OCI-LY3 (cell line): ENCODE results near the gene NCK2.

Experiments
- H2AFZ ChIP-seq: fragments of 200-600, 300-600 bp; shearing (Covaris generic); 2 replicates; pipeline ENCODE4 v1.6.0; 2014; ENCODE audit warnings: antibody characterized with exemption, low read depth, low read length
- H3K27ac ChIP-seq: fragments of 200-600, 300-600 bp; sonication (generic); 2 replicates; pipeline ENCODE4 v1.5.1; 2014; ENCODE audit warnings: mild to moderate bottlenecking, low read length, moderate library complexity, mixed read lengths
- H3K27me3 ChIP-seq: fragments of 200-600, 300-600 bp; sonication (generic); 2 replicates; pipeline ENCODE4 v1.6.1; 2014; ENCODE audit warnings: low read depth, low read length, mixed read lengths
- H3K36me3 ChIP-seq: fragments of 200-600, 300-600 bp; sonication (generic); replicated peaks from 2 replicates; pipeline ENCODE3; 2014; ENCODE audit warnings: low read depth, low read length, mixed read lengths
- H3K4me1 ChIP-seq: fragments of 300-600, 200-600 bp; sonication (generic); 2 replicates; pipeline ENCODE4 v1.6.1; 2014; ENCODE audit warnings: low read length, mixed read lengths
- H3K4me2 ChIP-seq: fragments of 200-600, 300-600 bp; sonication (generic); 2 replicates; pipeline ENCODE4 v1.6.1; 2014; ENCODE audit warnings: low read length, mixed read lengths
- H3K4me3 ChIP-seq: fragments of 300-600, 200-600 bp; sonication (generic); 2 replicates; pipeline ENCODE4 v1.5.1; 2014; ENCODE audit warnings: antibody characterized with exemption, mild to moderate bottlenecking, low read length, moderate library complexity
- H3K79me2 ChIP-seq: fragments of 300-600, 200-600 bp; shearing (Covaris generic); 2 replicates; pipeline ENCODE4 v1.6.1; 2014; ENCODE audit warnings: mild to moderate bottlenecking, low read length, mixed read lengths
- H3K9ac ChIP-seq: fragments of 300-600, 200-600 bp; shearing (Covaris generic); 2 replicates; pipeline ENCODE4 v1.6.0; 2014; ENCODE audit warnings: mild to moderate bottlenecking, low read length, moderate library complexity
- H3K9me3 ChIP-seq: fragments of 200-600, 300-600 bp; shearing (Covaris generic); 2 replicates; pipeline ENCODE4 v1.6.1; 2014; ENCODE audit warnings: low read length, mixed read lengths; ENCODE audit not compliant: insufficient read depth
- H4K20me1 ChIP-seq: fragments of 200-600, 300-600 bp; sonication (generic); 2 replicates; pipeline ENCODE4 v1.6.1; 2016; ENCODE audit warnings: low read length, mixed read lengths; ENCODE audit not compliant: insufficient read depth
- EZH2phosphoT487 ChIP-seq: fragments of 200-600 bp; shearing (Covaris generic); IDR thresholded peaks from 2 replicates; pipeline ENCODE4 v1.6.1; 2018; ENCODE audit warnings: antibody characterized with exemption, mixed run types, low read depth
- TF ChIP-seq, protein P1 (sequence below): fragments of 200-600, 300-600 bp; sonication (generic); IDR thresholded peaks from 2 replicates; pipeline ENCODE4 v1.5.1; 2014; ENCODE audit warnings: antibody characterized with exemption, low read length, low read depth

NCK2 gene

DNA sequence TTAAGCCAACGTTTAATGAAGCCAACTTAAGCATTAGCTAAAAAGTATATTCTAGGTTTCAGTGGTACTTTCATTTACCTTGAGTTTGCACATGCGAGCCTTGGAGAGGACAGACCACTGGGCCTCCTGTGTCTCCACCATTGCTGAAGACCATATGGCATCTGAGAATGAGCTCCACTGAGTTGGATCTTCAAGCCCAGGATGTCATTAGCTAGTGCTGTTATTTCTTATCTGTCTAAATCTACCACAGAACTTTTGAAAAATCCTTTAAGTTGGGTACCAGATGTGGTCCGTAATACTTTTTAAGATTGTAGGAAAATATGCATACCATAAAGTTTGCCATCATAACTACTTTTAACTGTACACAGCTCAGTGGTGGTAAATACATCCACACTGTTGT is 161.8 kb downstream of the NCK2 start:
- Histone ChIP-seq H3K79me2 (no peaks in the 10 kb centered on the region), H3K4me2 (no peak overlapping the region), H3K9ac (no peak overlapping the region), H2AFZ (no peak overlapping the region), H3K9me3 (no peaks in the 10 kb centered on the region), H3K4me1 (peaks cover 57% of the 10 kb centered on the region), H3K27ac (no peak overlapping the region), H3K27me3 (peaks cover 26% of the 10 kb centered on the region; the same call in 1 of the 2 replicates), H4K20me1 (no peaks in the 10 kb centered on the region), H3K36me3 (peaks cover 2% of the 10 kb centered on the region), H3K4me3 (no peak overlapping the region)
- TF ChIP-seq, protein P1, sequence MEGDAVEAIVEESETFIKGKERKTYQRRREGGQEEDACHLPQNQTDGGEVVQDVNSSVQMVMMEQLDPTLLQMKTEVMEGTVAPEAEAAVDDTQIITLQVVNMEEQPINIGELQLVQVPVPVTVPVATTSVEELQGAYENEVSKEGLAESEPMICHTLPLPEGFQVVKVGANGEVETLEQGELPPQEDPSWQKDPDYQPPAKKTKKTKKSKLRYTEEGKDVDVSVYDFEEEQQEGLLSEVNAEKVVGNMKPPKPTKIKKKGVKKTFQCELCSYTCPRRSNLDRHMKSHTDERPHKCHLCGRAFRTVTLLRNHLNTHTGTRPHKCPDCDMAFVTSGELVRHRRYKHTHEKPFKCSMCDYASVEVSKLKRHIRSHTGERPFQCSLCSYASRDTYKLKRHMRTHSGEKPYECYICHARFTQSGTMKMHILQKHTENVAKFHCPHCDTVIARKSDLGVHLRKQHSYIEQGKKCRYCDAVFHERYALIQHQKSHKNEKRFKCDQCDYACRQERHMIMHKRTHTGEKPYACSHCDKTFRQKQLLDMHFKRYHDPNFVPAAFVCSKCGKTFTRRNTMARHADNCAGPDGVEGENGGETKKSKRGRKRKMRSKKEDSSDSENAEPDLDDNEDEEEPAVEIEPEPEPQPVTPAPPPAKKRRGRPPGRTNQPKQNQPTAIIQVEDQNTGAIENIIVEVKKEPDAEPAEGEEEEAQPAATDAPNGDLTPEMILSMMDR, result no peak
- no peak for TF ChIP-seq EZH2phosphoT487

DNA sequence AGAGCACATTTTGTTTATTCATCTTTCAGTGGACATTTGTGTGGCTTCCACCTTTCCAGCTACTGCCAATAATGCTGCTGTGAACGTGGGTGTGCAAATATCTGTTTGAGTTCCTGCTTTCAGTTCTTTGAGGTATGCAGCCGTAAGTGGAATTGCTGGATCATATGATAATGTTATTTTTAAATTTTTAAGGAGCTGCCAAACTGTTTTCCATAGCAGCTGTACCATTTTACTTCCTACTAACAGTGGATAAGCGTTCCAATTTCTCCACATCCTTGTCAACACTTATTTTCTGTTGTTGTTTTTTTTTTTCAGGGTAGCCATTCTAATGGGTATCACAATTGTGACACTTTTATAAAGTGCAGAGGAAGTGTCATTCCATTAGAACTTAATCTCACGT is 162.5 kb downstream of the NCK2 start:
- Histone ChIP-seq H3K9me3 (no peaks in the 10 kb centered on the region), H3K4me2 (no peak overlapping the region), H3K9ac (no peak overlapping the region), H2AFZ (no peak overlapping the region), H3K4me1 (peaks cover 64% of the 10 kb centered on the region), H3K27ac (no peak overlapping the region), H3K79me2 (no peaks in the 10 kb centered on the region), H3K27me3 (peaks cover 26% of the 10 kb centered on the region; the same call in 1 of the 2 replicates), H3K36me3 (no peaks in the 10 kb centered on the region), H4K20me1 (no peaks in the 10 kb centered on the region), H3K4me3 (no peak overlapping the region)
- no peak for TF ChIP-seq EZH2phosphoT487
- TF ChIP-seq, protein P1, result no peak

DNA sequence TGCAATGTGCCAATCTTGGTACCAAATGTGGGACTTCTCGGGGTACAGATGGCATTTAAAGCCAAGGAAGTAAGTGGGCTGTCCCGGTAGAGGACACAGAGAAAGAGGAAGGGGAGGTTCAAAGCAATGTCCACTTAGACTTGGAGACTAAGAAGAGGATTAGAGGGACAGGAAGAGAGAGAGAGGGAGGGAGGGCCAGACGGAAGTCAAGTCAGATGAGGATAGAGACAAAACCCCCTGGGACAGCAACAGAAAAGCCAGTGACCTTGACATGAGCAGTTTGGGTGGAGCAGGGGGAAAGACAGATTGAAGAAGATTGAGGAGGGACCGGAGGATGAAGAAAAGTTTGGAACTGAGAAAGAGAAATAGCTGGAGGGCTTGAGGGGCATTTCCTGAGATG is 164.5 kb downstream of the NCK2 start:
- H3K4me3 ChIP-seq, result no peak overlapping the region
- peaks cover 18% of the 10 kb centered on the region; the same call in 1 of the 2 replicates for H3K27me3 ChIP-seq
- H2AFZ ChIP-seq, result no peak overlapping the region
- H3K4me1 ChIP-seq, result peaks cover 66% of the 10 kb centered on the region
- H3K9me3 ChIP-seq, result no peaks in the 10 kb centered on the region
- no peak overlapping the region for H3K27ac ChIP-seq
- H4K20me1 ChIP-seq, result no peaks in the 10 kb centered on the region
- TF ChIP-seq, protein P1, result no peak
- TF ChIP-seq EZH2phosphoT487, result no peak
- no peaks in the 10 kb centered on the region for H3K79me2 ChIP-seq
- no peaks in the 10 kb centered on the region for H3K36me3 ChIP-seq
- H3K4me2 ChIP-seq, result peak overlapping the region; percentile 31
- no peak overlapping the region for H3K9ac ChIP-seq

DNA sequence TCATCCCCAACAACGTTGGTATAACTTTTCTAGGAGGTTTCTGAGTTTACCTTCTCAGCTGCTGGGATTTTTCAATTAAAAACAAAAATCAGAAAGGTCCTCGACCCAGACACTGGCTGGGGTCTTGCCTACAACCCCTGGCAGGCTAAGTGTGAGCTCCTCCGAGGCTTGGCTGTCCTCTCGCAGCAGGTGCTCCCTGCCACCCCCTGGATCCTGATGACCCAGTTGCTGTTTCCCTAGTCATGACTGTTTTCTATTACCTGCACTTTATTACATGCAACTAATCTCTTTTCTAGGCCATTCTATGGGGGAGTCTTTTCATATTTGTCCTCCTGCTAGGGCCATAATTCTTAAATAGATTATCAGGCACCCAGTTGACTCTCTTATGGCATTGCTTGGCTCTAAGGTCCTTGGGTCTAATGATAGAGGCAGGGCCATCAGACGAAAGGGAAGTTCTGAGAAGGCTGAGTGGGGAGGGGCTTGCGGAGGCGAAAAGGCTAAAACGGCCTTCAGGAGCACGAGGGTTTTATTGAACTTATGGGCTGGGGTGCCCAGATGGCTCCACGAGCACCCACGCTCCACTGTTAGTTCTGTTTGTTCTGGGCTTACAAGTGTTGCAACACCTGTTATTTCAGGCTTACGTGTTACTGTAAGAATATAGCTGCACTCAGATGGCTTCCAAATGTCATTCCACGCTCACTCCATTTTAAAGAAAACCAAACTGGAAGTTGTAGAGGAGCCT is 166.0 kb downstream of the NCK2 start:
- Histone ChIP-seq H3K27ac (no peak overlapping the region), H3K36me3 (no peaks in the 10 kb centered on the region), H3K27me3 (peaks cover 17% of the 10 kb centered on the region; the same call in 1 of the 2 replicates), H3K9me3 (no peaks in the 10 kb centered on the region), H3K4me3 (no peak overlapping the region), H3K79me2 (no peaks in the 10 kb centered on the region), H2AFZ (no peak overlapping the region), H3K4me2 (no peak overlapping the region), H3K4me1 (peaks cover 68% of the 10 kb centered on the region), H4K20me1 (no peaks in the 10 kb centered on the region), H3K9ac (no peak overlapping the region)
- TF ChIP-seq, protein P1, result no peak
- no peak for TF ChIP-seq EZH2phosphoT487
